GM23338 (cell line): ENCODE measurements around the gene UBASH3B. TPM values are rescaled to one million over a fixed set of nuclear protein-coding genes. Genes with fewer than 3 reads are reported as not detected.

Source experiments
- ATAC-seq: fragments of 200-7000 bp; cut with Tn5 transposase; 3 replicates; pipeline ENCODE4 v1.9.1; 2020
- DNase-seq: peaks from one replicate; pipeline ENCODE4 v3.0.0-alpha.2; 2015; ENCODE audit warnings: low spot score
- H2AFZ ChIP-seq: fragments of 200-600 bp; sonication (generic); 2 replicates; pipeline ENCODE4 v1.8.0; 2016; ENCODE audit warnings: antibody characterized with exemption, mild to moderate bottlenecking, moderate library complexity
- H3F3A ChIP-seq: fragments of 200-600 bp; sonication (generic); replicated peaks from 2 replicates; pipeline ENCODE4 v1.8.0; 2017; ENCODE audit warnings: antibody characterized with exemption, mixed run types, low read depth
- H3K27ac ChIP-seq: fragments of 200-600 bp; sonication (generic); 2 replicates; pipeline ENCODE4 v1.6.1; 2016; ENCODE audit warnings: low read depth
- H3K27me3 ChIP-seq: fragments of 200-600 bp; sonication (generic); 2 replicates; pipeline ENCODE4 v1.8.0; 2016; ENCODE audit warnings: mild to moderate bottlenecking, mixed run types, moderate library complexity; ENCODE audit not compliant: insufficient read depth
- H3K36me3 ChIP-seq: fragments of 200-600 bp; sonication (generic); 2 replicates; pipeline ENCODE4 v1.8.0; 2016; ENCODE audit warnings: mild to moderate bottlenecking; ENCODE audit not compliant: insufficient read depth
- H3K4me1 ChIP-seq: fragments of 200-600 bp; sonication (generic); 2 replicates; pipeline ENCODE4 v1.8.0; 2016; ENCODE audit warnings: mild to moderate bottlenecking, moderate library complexity; ENCODE audit not compliant: insufficient read depth
- H3K4me2 ChIP-seq: fragments of 200-600 bp; sonication (generic); 2 replicates; pipeline ENCODE4 v1.7.1; 2017; ENCODE audit warnings: mixed run types
- H3K4me3 ChIP-seq: fragments of 200-600 bp; sonication (generic); 2 replicates; pipeline ENCODE4 v1.6.1; 2016; ENCODE audit warnings: mixed run types
- H3K79me2 ChIP-seq: fragments of 200-600 bp; sonication (generic); replicated peaks from 2 replicates; pipeline ENCODE4 v1.8.0; 2017; ENCODE audit warnings: mild to moderate bottlenecking; ENCODE audit not compliant: insufficient read depth
- H3K9me2 ChIP-seq: fragments of 200-600 bp; sonication (generic); 2 replicates; pipeline ENCODE4 v1.8.0; 2017; ENCODE audit not compliant: insufficient read depth
- H4K20me1 ChIP-seq: fragments of 200-600 bp; sonication (generic); replicated peaks from 2 replicates; pipeline ENCODE4 v1.8.0; 2017; ENCODE audit warnings: mild to moderate bottlenecking; ENCODE audit not compliant: insufficient read depth
- H3K27ac Mint-ChIP-seq: 2 replicates; pipeline ENCODE4 v1.8.0; 2020; ENCODE audit warnings: inconsistent platforms, mild to moderate bottlenecking, moderate library complexity, mixed read lengths
- H3K27me3 Mint-ChIP-seq: 3 replicates; pipeline ENCODE4 v1.8.0; 2022; ENCODE audit warnings: low read depth, mild to moderate bottlenecking, moderate library complexity, mixed read lengths, inconsistent platforms; ENCODE audit not compliant: insufficient read depth, poor library complexity
- H3K36me3 Mint-ChIP-seq: 3 replicates; pipeline ENCODE4 v1.8.0; 2021; ENCODE audit warnings: low read depth, mild to moderate bottlenecking, inconsistent platforms, moderate library complexity, mixed read lengths
- H3K4me1 Mint-ChIP-seq: 3 replicates; pipeline ENCODE4 v1.8.0; 2020; ENCODE audit warnings: mild to moderate bottlenecking, inconsistent platforms, mixed read lengths
- H3K4me3 Mint-ChIP-seq: 3 replicates; pipeline ENCODE4 v1.8.0; 2021; ENCODE audit warnings: moderate library complexity, mild to moderate bottlenecking, inconsistent platforms, mixed read lengths
- H3K9me3 Mint-ChIP-seq: 3 replicates; pipeline ENCODE4 v1.8.0; 2020; ENCODE audit warnings: moderate library complexity, mild to moderate bottlenecking, inconsistent platforms, mixed read lengths
- CREB1 ChIP-seq: fragments of 250-450 bp; sonication (Bioruptor Pico); IDR thresholded peaks from 2 replicates; pipeline ENCODE4 v1.5.0; 2020; ENCODE audit warnings: low read depth, mild to moderate bottlenecking, moderate library complexity
- CTCF ChIP-seq, 2 experiments: fragments of 200-600 bp in 1 of 2; sonication (generic) in 1 of 2; conservative IDR thresholded peaks; 2 replicates each; pipeline versions ENCODE4 v1.5.1 to v1.6.1; 2016 to 2017; ENCODE audit warnings: antibody characterized with exemption in 2 of 2, low read depth in 2 of 2, mild to moderate bottlenecking in 2 of 2, moderate library complexity in 1 of 2
- EZH2 ChIP-seq: fragments of 200-600 bp; sonication (generic); IDR thresholded peaks from one replicate; pipeline ENCODE4 v1.8.0; 2017; ENCODE audit warnings: antibody characterized with exemption, mild to moderate bottlenecking, low read depth; ENCODE audit not compliant: unreplicated experiment
- JUNB ChIP-seq: IDR thresholded peaks from one replicate; pipeline ENCODE4 v1.6.1; 2016; ENCODE audit warnings: antibody characterized with exemption; ENCODE audit not compliant: unreplicated experiment
- NANOG ChIP-seq: IDR thresholded peaks from 2 replicates; pipeline ENCODE4 v1.6.1; 2016; ENCODE audit warnings: antibody characterized with exemption, borderline replicate concordance
- STAT1 ChIP-seq: IDR thresholded peaks from one replicate; pipeline ENCODE4 v1.6.1; 2016; ENCODE audit warnings: antibody characterized with exemption; ENCODE audit not compliant: unreplicated experiment
- ZNF114 ChIP-seq: fragments of 250-450 bp; sonication (Bioruptor Pico); IDR thresholded peaks from 2 replicates; pipeline ENCODE4 v1.5.0; 2020; ENCODE audit warnings: mild to moderate bottlenecking, moderate library complexity
- ZNF462 ChIP-seq: fragments of 250-450 bp; sonication (Bioruptor Pico); IDR thresholded peaks from 2 replicates; pipeline ENCODE4 v1.5.0; 2020; ENCODE audit warnings: mild to moderate bottlenecking, moderate library complexity
- polyA plus RNA-seq: library from polyadenylated mRNA; unstranded; fragments of >200 nt; fragmentation: Nextera tagmentation; extraction: Ambion mirVana; gene quantifications from 2 replicates; pipeline ENCODE4 v1.2.1, GENCODE V29; 2016
- total RNA-seq: library from RNA; depleted of rRNA; stranded (reverse); fragments of >200 nt; shearing (Covaris generic); gene quantifications from 2 replicates; pipeline ENCODE4 v1.2.3, GENCODE V29; 2014

UBASH3B gene
- total and polyA plus RNA-seq, 2 experiments from 2014 or later, result 2.1 to 12.0 TPM

GRCh38 chr11:122784325-122784955 lies 128.9 kb downstream of the UBASH3B start:
- ATAC-seq (no peak), DNase-seq (no peak)
- Mint-ChIP-seq H3K36me3 (no peaks in the 10 kb centered on the region), H3K9me3 (no peaks in the 10 kb centered on the region), H3K4me3 (no peak overlapping the region), H3K27ac (no peak overlapping the region), H3K27me3 (peaks cover 8% of the 10 kb centered on the region), H3K4me1 (peaks cover 9% of the 10 kb centered on the region)
- Histone ChIP-seq H3K36me3 (no peaks in the 10 kb centered on the region), H3K27me3 (no peaks in the 10 kb centered on the region), H2AFZ (no peak overlapping the region), H3K4me1 (no peaks in the 10 kb centered on the region), H3K79me2 (no peaks in the 10 kb centered on the region), H3K27ac (no peak overlapping the region), H3K4me3 (no peak overlapping the region), H4K20me1 (no peaks in the 10 kb centered on the region), H3F3A (no peaks in the 10 kb centered on the region), H3K4me2 (no peak overlapping the region), H3K9me2 (no peaks in the 10 kb centered on the region)
- TF ChIP-seq CREB1 (CRISPR knock-in tag), result no peak
- no peak for TF ChIP-seq STAT1
- TF ChIP-seq ZNF114 (CRISPR knock-in tag), result no peak

GRCh38 chr11:122785031-122785541 lies 129.6 kb downstream of the UBASH3B start:
- Histone ChIP-seq H3K36me3 (no peaks in the 10 kb centered on the region), H2AFZ (no peak overlapping the region), H3K4me1 (no peaks in the 10 kb centered on the region), H3K4me3 (no peak overlapping the region), H3K4me2 (no peak overlapping the region), H3F3A (no peaks in the 10 kb centered on the region), H3K27me3 (no peaks in the 10 kb centered on the region), H3K79me2 (no peaks in the 10 kb centered on the region), H4K20me1 (no peaks in the 10 kb centered on the region), H3K9me2 (no peaks in the 10 kb centered on the region), H3K27ac (no peak overlapping the region)
- peaks cover 9% of the 10 kb centered on the region for H3K4me1 Mint-ChIP-seq
- TF ChIP-seq CTCF (conservative IDR thresholded peaks at IDR 0.05; ENCODE audit: low read depth in 2 of 2) (peak in 1 of 2 experiments; percentile 15; a peak in 1 of 4 replicates), STAT1 (no peak)
- H3K36me3 Mint-ChIP-seq, result no peaks in the 10 kb centered on the region
- DNase-seq, result no peak
- no peak overlapping the region for H3K27ac Mint-ChIP-seq
- no peaks in the 10 kb centered on the region for H3K9me3 Mint-ChIP-seq
- H3K27me3 Mint-ChIP-seq, result peaks cover 8% of the 10 kb centered on the region
- ATAC-seq, result no peak
- no peak overlapping the region for H3K4me3 Mint-ChIP-seq

- Histone ChIP-seq H3F3A (no peaks in the 10 kb centered on the region), H3K79me2 (no peaks in the 10 kb centered on the region), H3K36me3 (no peaks in the 10 kb centered on the region), H3K4me2 (no peak overlapping the region), H4K20me1 (no peaks in the 10 kb centered on the region), H3K27ac (no peak overlapping the region), H3K4me1 (no peaks in the 10 kb centered on the region), H2AFZ (no peak overlapping the region), H3K9me2 (no peaks in the 10 kb centered on the region), H3K4me3 (no peak overlapping the region), H3K27me3 (no peaks in the 10 kb centered on the region)
- no peak for TF ChIP-seq ZNF114 (CRISPR knock-in tag)
- no peak for TF ChIP-seq ZNF462 (CRISPR knock-in tag)
- TF ChIP-seq NANOG, result no peak
- no peak for TF ChIP-seq EZH2
- TF ChIP-seq CREB1 (CRISPR knock-in tag), result no peak
- no peak for TF ChIP-seq JUNB
- Mint-ChIP-seq H3K4me1 (peaks cover 3% of the 10 kb centered on the region), H3K9me3 (no peaks in the 10 kb centered on the region), H3K4me3 (no peak overlapping the region), H3K27ac (no peak overlapping the region), H3K36me3 (no peaks in the 10 kb centered on the region), H3K27me3 (no peaks in the 10 kb centered on the region)
- DNase-seq (no peak), ATAC-seq (no peak)
Observed at GRCh38 chr11:122786896-122787295, 131.4 kb downstream of the UBASH3B start.
